AG09319 (cell line): ENCODE measurements around the gene CRIM1.

Experiments
- DNase-seq: peaks from one replicate; pipeline ENCODE4 v3.0.0-alpha.2; 2010; ENCODE audit warnings: low read depth; ENCODE audit errors: extremely low read depth
- CTCF ChIP-seq: IDR thresholded peaks from 2 replicates; pipeline ENCODE4 v1.5.1; 2011; ENCODE audit warnings: low read depth, mild to moderate bottlenecking, inconsistent platforms, low read length, moderate library complexity

The CRIM1 gene

GRCh38 chr2:36464006-36464721 lies 108.6 kb downstream of the CRIM1 start:
- DNase-seq: no peak
- no peak for TF ChIP-seq CTCF

- no peak for TF ChIP-seq CTCF
- no peak for DNase-seq
Measured at GRCh38 chr2:36466135-36466534, 110.6 kb downstream of the CRIM1 start.

DNA sequence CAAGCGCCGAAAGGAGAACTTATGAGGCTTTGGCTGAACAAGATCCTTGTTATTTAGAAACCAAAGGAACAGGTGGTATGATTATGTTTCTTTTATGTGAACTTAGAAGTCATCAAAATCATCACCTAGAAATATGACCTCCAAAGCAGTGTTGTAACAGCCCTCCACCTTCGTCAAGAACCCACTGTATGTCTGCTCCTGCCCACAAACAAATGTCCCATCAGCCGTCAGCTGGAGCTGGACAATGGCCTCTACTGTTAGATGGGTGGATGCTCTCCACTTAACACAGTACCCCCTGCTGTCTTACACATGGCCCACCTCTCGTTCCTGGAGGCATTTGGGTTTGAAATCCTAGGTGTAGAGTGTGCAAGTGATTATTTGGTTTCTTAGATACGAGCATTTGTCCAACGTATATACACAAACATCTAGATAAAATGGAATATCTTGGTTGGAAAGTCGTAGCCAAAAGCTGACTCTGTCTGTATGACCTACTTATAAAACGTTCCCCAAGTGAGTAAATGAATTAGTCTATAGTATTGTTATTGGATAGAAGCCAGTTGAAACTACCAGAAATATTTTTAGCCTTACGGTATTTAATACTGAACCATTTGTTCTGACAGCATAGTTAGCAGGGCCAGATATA lies 113.0 kb downstream of the CRIM1 start:
- TF ChIP-seq CTCF: no peak
- no peak for DNase-seq

DNA sequence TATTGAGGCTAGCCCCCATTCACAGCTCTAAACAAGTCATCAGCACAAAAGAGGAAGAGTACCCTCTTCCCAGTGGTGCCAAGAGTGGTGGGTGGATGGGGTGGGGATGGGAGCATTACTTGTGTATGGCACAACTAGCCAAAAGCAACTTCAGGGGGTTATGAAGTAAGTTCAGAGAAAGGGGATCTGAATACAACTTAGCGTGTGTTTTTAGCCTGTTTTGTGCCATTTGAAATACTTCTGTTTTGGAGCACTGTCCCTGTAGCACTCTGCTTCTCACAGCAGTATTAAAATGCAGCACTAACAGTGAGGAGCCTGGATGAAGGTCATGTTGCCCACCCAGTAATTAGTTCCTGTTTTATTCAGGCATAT lies 113.5 kb downstream of the CRIM1 start:
- no peak for TF ChIP-seq CTCF
- DNase-seq: no peak

DNA sequence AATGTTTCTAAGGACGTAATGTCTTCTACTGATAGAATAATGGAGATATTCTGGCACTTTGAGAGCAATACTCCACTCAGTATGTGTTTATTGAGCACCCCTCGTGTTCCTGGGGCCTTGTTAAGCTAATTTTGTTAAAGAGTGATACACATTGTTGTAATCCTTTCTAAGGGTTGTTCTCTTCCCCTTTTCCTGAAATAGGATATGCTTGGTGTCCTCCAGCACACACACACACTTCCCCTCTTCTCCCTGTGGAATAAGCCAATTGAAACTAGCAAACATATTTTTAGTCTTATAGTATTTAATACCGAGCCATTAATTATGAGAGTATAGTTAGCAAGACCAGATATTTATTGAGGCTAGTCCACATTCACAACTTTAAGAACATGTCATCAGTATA lies 114.1 kb downstream of the CRIM1 start:
- DNase-seq: no peak
- no peak for TF ChIP-seq CTCF

GRCh38 chr2:36473230-36473629 lies 117.7 kb downstream of the CRIM1 start:
- DNase-seq: no peak
- TF ChIP-seq CTCF: no peak

- DNase-seq: no peak
- no peak for TF ChIP-seq CTCF
Measured at GRCh38 chr2:36476411-36476810, 120.8 kb downstream of the CRIM1 start.
